Measurements from ENCODE around the gene SSTR5. TPM values are rescaled to one million over a fixed set of nuclear protein-coding genes. Genes with fewer than 3 reads are reported as not detected.
A peak's percentile ranks its signal among the peaks of the same experiment; 100 is the strongest.

Gene SSTR5
- total RNA-seq, 4 donors from 2014 or later: not detected

- intact Hi-C loops (cut with DNase I; ENCODE audit: low total_unique reads): no loop called here
Measured at GRCh38 chr16:1107141-1107540, 34.6 kb downstream of the SSTR5 start.

GRCh38 chr16:1107731-1108130 lies 35.2 kb downstream of the SSTR5 start:
- DNase-seq: no peak
- peaks cover 7 to 14% of the 10 kb centered on the region in 2 donors for H3K27me3 ChIP-seq
- intact Hi-C loops (cut with DNase I; ENCODE audit: low total_unique reads): no loop called here

More at GRCh38 chr16:1107141-1107540, 34.6 kb downstream of the SSTR5 start:
- TF ChIP-seq CTCF (IDR thresholded peaks at IDR 0.05) (no peak), POLR2A (IDR thresholded peaks at IDR 0.05) (no peak)
- DNase-seq: no peak
- peaks cover 10 to 17% of the 10 kb centered on the region in 2 donors for H3K27me3 ChIP-seq
- H3K36me3 ChIP-seq: no peaks in the 10 kb centered on the region
- H3K27ac ChIP-seq: no peak overlapping the region
- no peaks in the 10 kb centered on the region for H3K9me3 ChIP-seq
- no peak overlapping the region for H3K4me3 ChIP-seq
- peaks cover 0 to 3% of the 10 kb centered on the region in 2 donors for H3K4me1 ChIP-seq

GRCh38 chr16:1108299-1109252 lies 36.0 kb downstream of the SSTR5 start:
- no peaks in the 10 kb centered on the region for H3K36me3 ChIP-seq
- no peaks in the 10 kb centered on the region for H3K9me3 ChIP-seq
- intact Hi-C loops (cut with DNase I; ENCODE audit: low total_unique reads): no loop called here
- TF ChIP-seq CTCF (IDR thresholded peaks at IDR 0.05): no peak
- no peak for TF ChIP-seq POLR2A (IDR thresholded peaks at IDR 0.05)
- peaks cover 7 to 8% of the 10 kb centered on the region in 2 donors for H3K27me3 ChIP-seq
- H3K4me1 ChIP-seq: no peaks in the 10 kb centered on the region
- no peak overlapping the region for H3K27ac ChIP-seq
- peak; percentile 55 to 74 for DNase-seq
- no peak overlapping the region for H3K4me3 ChIP-seq

More at GRCh38 chr16:1107731-1108130, 35.2 kb downstream of the SSTR5 start:
- TF ChIP-seq POLR2A (IDR thresholded peaks at IDR 0.05) (no peak), CTCF (IDR thresholded peaks at IDR 0.05) (no peak)
- Histone ChIP-seq H3K9me3 (no peaks in the 10 kb centered on the region), H3K36me3 (no peaks in the 10 kb centered on the region), H3K4me3 (no peak overlapping the region), H3K27ac (no peak overlapping the region), H3K4me1 (peaks cover 0 to 3% of the 10 kb centered on the region in 2 donors)

- no peaks in the 10 kb centered on the region for H3K36me3 ChIP-seq
- intact Hi-C loops (cut with DNase I; ENCODE audit: low total_unique reads): no loop called here
- peaks cover 7 to 8% of the 10 kb centered on the region in 2 donors for H3K27me3 ChIP-seq
- no peaks in the 10 kb centered on the region for H3K4me1 ChIP-seq
- no peak overlapping the region for H3K4me3 ChIP-seq
- no peaks in the 10 kb centered on the region for H3K9me3 ChIP-seq
- H3K27ac ChIP-seq: no peak overlapping the region
- no peak for DNase-seq
- TF ChIP-seq POLR2A (IDR thresholded peaks at IDR 0.05) (no peak), CTCF (IDR thresholded peaks at IDR 0.05) (no peak)
Measured at GRCh38 chr16:1109648-1110047, 37.1 kb downstream of the SSTR5 start.

GRCh38 chr16:1112506-1113184 lies 40.1 kb downstream of the SSTR5 start:
- no peak for DNase-seq
- TF ChIP-seq POLR2A (IDR thresholded peaks at IDR 0.05) (no peak), CTCF (IDR thresholded peaks at IDR 0.05) (no peak)
- no peak overlapping the region for H3K27ac ChIP-seq
- no peaks in the 10 kb centered on the region for H3K36me3 ChIP-seq
- no peaks in the 10 kb centered on the region for H3K4me1 ChIP-seq
- H3K9me3 ChIP-seq: no peaks in the 10 kb centered on the region
- no peak overlapping the region for H3K4me3 ChIP-seq
- peaks cover 4 to 8% of the 10 kb centered on the region in 2 donors for H3K27me3 ChIP-seq
- intact Hi-C loops (cut with DNase I; ENCODE audit: low total_unique reads): no loop called here

Measured in uterus (tissue), 4 donors.